ENCODE results near the gene SEMA3A.

The SEMA3A gene

GRCh38 chr7:84081973-84082522 lies 112.5 kb downstream of the SEMA3A start:
- Histone ChIP-seq H3K4me3 (replicated peaks; ENCODE audit: insufficient read depth, low read length) (no peak overlapping the region), H3K27ac (replicated peaks) (no peak overlapping the region), H3K27me3 (ENCODE audit: insufficient read depth, poor library complexity, severe bottlenecking) (no peaks in the 10 kb centered on the region)
- TF ChIP-seq, protein P1, sequence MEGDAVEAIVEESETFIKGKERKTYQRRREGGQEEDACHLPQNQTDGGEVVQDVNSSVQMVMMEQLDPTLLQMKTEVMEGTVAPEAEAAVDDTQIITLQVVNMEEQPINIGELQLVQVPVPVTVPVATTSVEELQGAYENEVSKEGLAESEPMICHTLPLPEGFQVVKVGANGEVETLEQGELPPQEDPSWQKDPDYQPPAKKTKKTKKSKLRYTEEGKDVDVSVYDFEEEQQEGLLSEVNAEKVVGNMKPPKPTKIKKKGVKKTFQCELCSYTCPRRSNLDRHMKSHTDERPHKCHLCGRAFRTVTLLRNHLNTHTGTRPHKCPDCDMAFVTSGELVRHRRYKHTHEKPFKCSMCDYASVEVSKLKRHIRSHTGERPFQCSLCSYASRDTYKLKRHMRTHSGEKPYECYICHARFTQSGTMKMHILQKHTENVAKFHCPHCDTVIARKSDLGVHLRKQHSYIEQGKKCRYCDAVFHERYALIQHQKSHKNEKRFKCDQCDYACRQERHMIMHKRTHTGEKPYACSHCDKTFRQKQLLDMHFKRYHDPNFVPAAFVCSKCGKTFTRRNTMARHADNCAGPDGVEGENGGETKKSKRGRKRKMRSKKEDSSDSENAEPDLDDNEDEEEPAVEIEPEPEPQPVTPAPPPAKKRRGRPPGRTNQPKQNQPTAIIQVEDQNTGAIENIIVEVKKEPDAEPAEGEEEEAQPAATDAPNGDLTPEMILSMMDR (IDR thresholded peaks at IDR 0.05; ENCODE audit: insufficient read depth, low read length) = no peak
- TF ChIP-seq GABPA (IDR thresholded peaks at IDR 0.05; ENCODE audit: low read depth) (no peak), REST (IDR thresholded peaks at IDR 0.05; ENCODE audit: insufficient replicate concordance, low read depth) (no peak), SPI1 (IDR thresholded peaks at IDR 0.05; ENCODE audit: borderline replicate concordance, low read depth) (no peak), POLR2AphosphoS5 (IDR thresholded peaks at IDR 0.05; ENCODE audit: low read depth) (no peak)
- no peak for DNase-seq (ENCODE audit: low read depth in 1 of 2, low spot score in 1 of 2)

- no peak for DNase-seq (ENCODE audit: low read depth in 1 of 2, low spot score in 1 of 2)
- Histone ChIP-seq H3K27me3 (ENCODE audit: insufficient read depth, poor library complexity, severe bottlenecking) (no peaks in the 10 kb centered on the region), H3K27ac (replicated peaks) (no peak overlapping the region), H3K4me3 (replicated peaks; ENCODE audit: insufficient read depth, low read length) (no peak overlapping the region)
- TF ChIP-seq SPI1 (IDR thresholded peaks at IDR 0.05; ENCODE audit: borderline replicate concordance, low read depth) (no peak), REST (IDR thresholded peaks at IDR 0.05; ENCODE audit: insufficient replicate concordance, low read depth) (no peak), GABPA (IDR thresholded peaks at IDR 0.05; ENCODE audit: low read depth) (no peak), POLR2AphosphoS5 (IDR thresholded peaks at IDR 0.05; ENCODE audit: low read depth) (no peak)
- TF ChIP-seq, protein P1 (IDR thresholded peaks at IDR 0.05; ENCODE audit: insufficient read depth, low read length) = no peak
Observed at GRCh38 chr7:84077336-84077735, 117.3 kb downstream of the SEMA3A start.

- Histone ChIP-seq H3K27ac (replicated peaks) (no peak overlapping the region), H3K4me3 (replicated peaks; ENCODE audit: insufficient read depth, low read length) (no peak overlapping the region), H3K27me3 (ENCODE audit: insufficient read depth, poor library complexity, severe bottlenecking) (no peaks in the 10 kb centered on the region)
- TF ChIP-seq GABPA (IDR thresholded peaks at IDR 0.05; ENCODE audit: low read depth) = no peak
- TF ChIP-seq, protein P1 (IDR thresholded peaks at IDR 0.05; ENCODE audit: insufficient read depth, low read length) = no peak
- TF ChIP-seq REST (IDR thresholded peaks at IDR 0.05; ENCODE audit: insufficient replicate concordance, low read depth) = no peak
- no peak for TF ChIP-seq POLR2AphosphoS5 (IDR thresholded peaks at IDR 0.05; ENCODE audit: low read depth)
- no peak for TF ChIP-seq SPI1 (IDR thresholded peaks at IDR 0.05; ENCODE audit: borderline replicate concordance, low read depth)
- DNase-seq (ENCODE audit: low read depth in 1 of 2, low spot score in 1 of 2) = no peak
Observed at GRCh38 chr7:84076219-84076618, 118.4 kb downstream of the SEMA3A start.
